ENCODE measurements around the gene NDUFAF5.

Gene NDUFAF5

GRCh38 chr20:13825465-13825864 is 40.6 kb downstream of the NDUFAF5 start:
- H3K4me1 Mint-ChIP-seq (ENCODE audit: low read depth) = no peaks in the 10 kb centered on the region
- H3K4me3 Mint-ChIP-seq = no peak overlapping the region
- peaks cover 4% of the 10 kb centered on the region for H3K27me3 Mint-ChIP-seq
- H3K36me3 Mint-ChIP-seq = no peaks in the 10 kb centered on the region
- H3K27ac Mint-ChIP-seq = no peak overlapping the region
- H3K9me3 Mint-ChIP-seq (ENCODE audit: low read depth) = no peaks in the 10 kb centered on the region

GRCh38 chr20:13831476-13831875 is 46.6 kb downstream of the NDUFAF5 start:
- no peak overlapping the region for H3K4me3 Mint-ChIP-seq
- H3K27me3 Mint-ChIP-seq = peaks cover 6% of the 10 kb centered on the region
- no peaks in the 10 kb centered on the region for H3K4me1 Mint-ChIP-seq (ENCODE audit: low read depth)
- H3K9me3 Mint-ChIP-seq (ENCODE audit: low read depth) = peaks cover 5% of the 10 kb centered on the region
- no peaks in the 10 kb centered on the region for H3K36me3 Mint-ChIP-seq
- no peak overlapping the region for H3K27ac Mint-ChIP-seq

GRCh38 chr20:13838664-13839063 is 53.8 kb downstream of the NDUFAF5 start:
- H3K27ac Mint-ChIP-seq = no peak overlapping the region
- H3K9me3 Mint-ChIP-seq (ENCODE audit: low read depth) = no peaks in the 10 kb centered on the region
- no peak overlapping the region for H3K4me3 Mint-ChIP-seq
- no peaks in the 10 kb centered on the region for H3K36me3 Mint-ChIP-seq
- peaks cover 5% of the 10 kb centered on the region for H3K27me3 Mint-ChIP-seq
- no peaks in the 10 kb centered on the region for H3K4me1 Mint-ChIP-seq (ENCODE audit: low read depth)

- Mint-ChIP-seq H3K9me3 (ENCODE audit: low read depth) (no peaks in the 10 kb centered on the region), H3K36me3 (no peaks in the 10 kb centered on the region), H3K27ac (no peak overlapping the region), H3K4me3 (no peak overlapping the region), H3K4me1 (ENCODE audit: low read depth) (no peaks in the 10 kb centered on the region), H3K27me3 (peaks cover 5% of the 10 kb centered on the region)
These were observed 54.7 kb downstream of the NDUFAF5 start for GRCh38 chr20:13839421-13840092.

DNA sequence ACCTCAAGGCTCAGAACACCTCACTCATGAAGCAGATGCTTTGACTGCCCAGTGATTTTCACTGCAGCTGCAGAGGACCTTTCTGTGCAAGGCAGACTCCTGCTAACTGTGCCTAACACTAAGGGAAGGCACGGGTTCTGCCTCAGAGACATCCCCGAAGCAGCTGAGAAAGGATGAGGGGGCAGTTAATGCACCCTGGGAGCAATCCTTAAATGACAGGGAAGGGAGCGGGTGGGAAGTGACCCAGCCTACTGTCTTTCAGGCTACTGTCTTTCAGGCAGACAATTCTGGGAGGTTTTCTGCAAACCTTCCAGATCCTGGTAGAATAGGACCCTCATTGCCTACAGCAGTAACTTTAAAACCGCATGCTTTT is 55.3 kb downstream of the NDUFAF5 start:
- H3K27ac Mint-ChIP-seq = no peak overlapping the region
- no peak overlapping the region for H3K4me3 Mint-ChIP-seq
- no peaks in the 10 kb centered on the region for H3K36me3 Mint-ChIP-seq
- no peaks in the 10 kb centered on the region for H3K9me3 Mint-ChIP-seq (ENCODE audit: low read depth)
- no peaks in the 10 kb centered on the region for H3K4me1 Mint-ChIP-seq (ENCODE audit: low read depth)
- H3K27me3 Mint-ChIP-seq = peaks cover 5% of the 10 kb centered on the region

DNA sequence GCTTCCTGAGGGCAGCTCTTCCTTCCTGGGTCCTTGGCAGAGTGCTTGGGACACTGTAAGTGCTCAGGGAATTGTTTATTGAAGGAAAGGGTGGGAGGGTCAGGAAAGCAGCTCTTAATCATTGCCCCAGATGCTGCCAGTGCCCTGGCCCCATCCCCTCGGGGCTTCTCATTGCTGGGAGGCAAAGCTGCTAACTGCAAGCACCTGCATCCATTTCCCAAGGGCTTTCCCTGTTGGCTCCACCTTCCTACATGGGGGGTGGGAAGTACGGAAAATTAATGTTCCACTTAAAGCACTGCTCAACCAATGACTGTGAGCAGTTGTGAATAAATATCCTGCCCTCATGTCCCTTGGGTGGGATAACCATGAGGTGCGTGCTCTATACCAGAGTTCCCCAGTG is 56.4 kb downstream of the NDUFAF5 start:
- no peak overlapping the region for H3K4me3 Mint-ChIP-seq
- H3K36me3 Mint-ChIP-seq = no peaks in the 10 kb centered on the region
- H3K27me3 Mint-ChIP-seq = peaks cover 5% of the 10 kb centered on the region
- H3K27ac Mint-ChIP-seq = no peak overlapping the region
- no peaks in the 10 kb centered on the region for H3K9me3 Mint-ChIP-seq (ENCODE audit: low read depth)
- H3K4me1 Mint-ChIP-seq (ENCODE audit: low read depth) = no peaks in the 10 kb centered on the region

GRCh38 chr20:13844296-13844695 is 59.5 kb downstream of the NDUFAF5 start:
- Mint-ChIP-seq H3K36me3 (no peaks in the 10 kb centered on the region), H3K4me1 (ENCODE audit: low read depth) (no peaks in the 10 kb centered on the region), H3K27me3 (peaks cover 1% of the 10 kb centered on the region), H3K4me3 (no peak overlapping the region), H3K9me3 (ENCODE audit: low read depth) (no peaks in the 10 kb centered on the region), H3K27ac (no peak overlapping the region)

DNA sequence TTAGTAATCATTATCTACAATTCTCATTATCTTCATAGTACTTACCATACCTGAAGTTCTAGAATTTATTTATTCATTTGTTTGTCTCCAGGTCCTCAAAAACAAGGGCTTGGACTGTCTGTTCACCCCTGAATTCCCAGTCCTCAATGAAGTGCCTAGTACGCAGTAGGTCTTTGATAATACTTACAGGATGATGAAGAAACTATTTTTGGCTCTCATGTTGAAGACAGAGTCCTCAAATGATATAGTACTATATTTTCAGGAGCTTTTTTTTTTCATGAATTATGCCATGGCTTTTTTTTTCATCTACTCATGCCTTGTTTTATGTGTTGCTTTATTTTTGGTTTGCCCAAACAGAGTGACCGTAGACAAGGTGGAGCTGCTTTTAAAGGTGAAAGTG is 66.5 kb downstream of the NDUFAF5 start:
- no peaks in the 10 kb centered on the region for H3K36me3 Mint-ChIP-seq

GRCh38 chr20:13852306-13852705 is 67.5 kb downstream of the NDUFAF5 start:
- Mint-ChIP-seq H3K4me3 (no peak overlapping the region), H3K36me3 (no peaks in the 10 kb centered on the region), H3K27me3 (peaks cover 7% of the 10 kb centered on the region), H3K9me3 (ENCODE audit: low read depth) (no peaks in the 10 kb centered on the region), H3K4me1 (ENCODE audit: low read depth) (no peaks in the 10 kb centered on the region), H3K27ac (no peak overlapping the region)

More for the DNA sequence above, 66.5 kb downstream of the NDUFAF5 start:
- Mint-ChIP-seq H3K27me3 (peaks cover 5% of the 10 kb centered on the region), H3K4me1 (ENCODE audit: low read depth) (no peaks in the 10 kb centered on the region), H3K9me3 (ENCODE audit: low read depth) (no peaks in the 10 kb centered on the region), H3K27ac (no peak overlapping the region), H3K4me3 (no peak overlapping the region)

- no peaks in the 10 kb centered on the region for H3K9me3 Mint-ChIP-seq (ENCODE audit: low read depth)
- no peak overlapping the region for H3K4me3 Mint-ChIP-seq
These were observed 70.8 kb downstream of the NDUFAF5 start for GRCh38 chr20:13855613-13856012.

DNA sequence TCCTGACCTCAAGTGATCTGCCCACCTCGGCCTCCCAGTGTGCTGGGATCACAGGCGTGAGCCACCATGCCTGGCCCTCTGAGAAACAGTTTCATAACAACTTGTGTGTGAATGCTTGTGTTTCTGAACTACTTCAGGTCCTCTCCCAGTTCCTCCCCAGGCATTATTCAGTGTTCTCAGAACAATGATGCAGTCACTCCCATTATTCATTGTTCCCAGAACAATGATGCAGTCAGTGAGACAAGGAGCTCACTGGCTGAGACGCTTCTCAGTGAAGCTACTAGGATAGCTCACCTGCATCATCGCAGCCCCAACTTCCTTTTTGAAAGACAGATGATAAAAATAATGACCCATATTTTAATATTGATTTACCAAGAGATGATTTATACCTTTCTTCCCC is 71.5 kb downstream of the NDUFAF5 start:
- Mint-ChIP-seq H3K27me3 (peaks cover 10% of the 10 kb centered on the region), H3K36me3 (no peaks in the 10 kb centered on the region), H3K27ac (no peak overlapping the region), H3K9me3 (ENCODE audit: low read depth) (no peaks in the 10 kb centered on the region), H3K4me3 (no peak overlapping the region), H3K4me1 (ENCODE audit: low read depth) (no peaks in the 10 kb centered on the region)

More at GRCh38 chr20:13855613-13856012, 70.8 kb downstream of the NDUFAF5 start:
- Mint-ChIP-seq H3K4me1 (ENCODE audit: low read depth) (no peaks in the 10 kb centered on the region), H3K27ac (no peak overlapping the region), H3K36me3 (no peaks in the 10 kb centered on the region), H3K27me3 (peaks cover 10% of the 10 kb centered on the region)

GRCh38 chr20:13857304-13857703 is 72.5 kb downstream of the NDUFAF5 start:
- H3K27me3 Mint-ChIP-seq = peaks cover 15% of the 10 kb centered on the region
- no peak overlapping the region for H3K27ac Mint-ChIP-seq
- no peaks in the 10 kb centered on the region for H3K4me1 Mint-ChIP-seq (ENCODE audit: low read depth)

GRCh38 chr20:13857961-13858360 is 73.1 kb downstream of the NDUFAF5 start:
- Mint-ChIP-seq H3K36me3 (no peaks in the 10 kb centered on the region), H3K27ac (no peak overlapping the region), H3K27me3 (peaks cover 15% of the 10 kb centered on the region), H3K4me1 (ENCODE audit: low read depth) (no peaks in the 10 kb centered on the region), H3K9me3 (ENCODE audit: low read depth) (no peaks in the 10 kb centered on the region), H3K4me3 (no peak overlapping the region)

More at GRCh38 chr20:13857304-13857703, 72.5 kb downstream of the NDUFAF5 start:
- no peak overlapping the region for H3K4me3 Mint-ChIP-seq
- no peaks in the 10 kb centered on the region for H3K36me3 Mint-ChIP-seq
- H3K9me3 Mint-ChIP-seq (ENCODE audit: low read depth) = no peaks in the 10 kb centered on the region

DNA sequence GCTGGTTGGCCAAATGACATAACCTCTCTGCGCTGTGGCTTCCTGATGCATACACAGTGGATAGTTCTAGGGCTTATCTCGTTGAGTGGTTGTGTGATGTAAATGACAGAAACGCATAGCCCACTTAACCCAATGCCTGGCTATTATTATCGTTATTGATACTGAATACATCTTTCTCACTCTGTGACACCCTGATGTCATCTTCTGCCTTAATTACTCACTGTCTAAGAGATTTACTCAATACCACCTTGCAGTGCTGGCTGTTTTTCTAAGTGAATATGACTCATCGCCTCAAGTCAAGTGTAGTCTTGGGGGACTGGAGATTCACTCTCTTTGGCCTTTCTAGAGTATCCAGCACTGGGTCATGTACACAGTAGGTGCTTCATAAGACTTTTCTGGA is 73.6 kb downstream of the NDUFAF5 start:
- H3K4me3 Mint-ChIP-seq = no peak overlapping the region
- no peaks in the 10 kb centered on the region for H3K4me1 Mint-ChIP-seq (ENCODE audit: low read depth)
- no peak overlapping the region for H3K27ac Mint-ChIP-seq

GRCh38 chr20:13858871-13859270 is 74.0 kb downstream of the NDUFAF5 start:
- Mint-ChIP-seq H3K27ac (no peak overlapping the region), H3K36me3 (no peaks in the 10 kb centered on the region), H3K27me3 (peaks cover 14% of the 10 kb centered on the region), H3K4me3 (no peak overlapping the region), H3K4me1 (ENCODE audit: low read depth) (no peaks in the 10 kb centered on the region), H3K9me3 (ENCODE audit: low read depth) (no peaks in the 10 kb centered on the region)

More for the DNA sequence above, 73.6 kb downstream of the NDUFAF5 start:
- Mint-ChIP-seq H3K36me3 (no peaks in the 10 kb centered on the region), H3K27me3 (peaks cover 15% of the 10 kb centered on the region), H3K9me3 (ENCODE audit: low read depth) (no peaks in the 10 kb centered on the region)

DNA sequence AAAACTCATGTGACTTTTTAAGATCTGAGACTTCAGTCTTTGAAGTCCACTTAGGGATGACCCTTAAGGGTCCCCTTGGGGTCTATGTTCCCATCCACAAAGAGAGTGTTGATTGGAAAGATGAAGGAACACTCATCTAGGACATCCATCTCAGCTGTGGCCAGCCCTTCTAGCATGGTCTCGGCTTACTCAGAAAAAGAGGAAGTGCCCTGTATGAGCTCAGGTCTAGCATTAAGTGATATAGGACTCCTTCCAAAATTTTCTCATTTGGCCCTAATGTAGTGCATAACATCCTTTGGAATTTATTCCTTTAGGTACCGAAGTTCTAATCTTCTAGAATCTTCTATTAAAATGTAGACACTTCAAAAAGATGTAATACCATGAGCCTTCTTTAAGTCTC is 77.4 kb downstream of the NDUFAF5 start:
- H3K9me3 Mint-ChIP-seq (ENCODE audit: low read depth) = no peaks in the 10 kb centered on the region
- peaks cover 10% of the 10 kb centered on the region for H3K27me3 Mint-ChIP-seq
- no peak overlapping the region for H3K27ac Mint-ChIP-seq
- H3K4me3 Mint-ChIP-seq = no peak overlapping the region
- H3K4me1 Mint-ChIP-seq (ENCODE audit: low read depth) = no peaks in the 10 kb centered on the region
- no peaks in the 10 kb centered on the region for H3K36me3 Mint-ChIP-seq

Measured in activated naive CD8-positive, alpha-beta T cell (primary cell).